GM12878 (cell line): ENCODE results near the gene GPRIN2. TPM values are rescaled to one million over a fixed set of nuclear protein-coding genes. Genes with fewer than 3 reads are reported as not detected.
"Not testable (repeated sequence)": the region's sequence is repeated elsewhere in the genome, so short reads cannot be mapped to it uniquely, and the experiment has no call there.

Source experiments
- ATAC-seq: fragments of 200-7000 bp; cut with Tn5 transposase; 3 replicates; pipeline ENCODE4 v1.9.1; 2020; ENCODE audit warnings: mild to moderate bottlenecking, moderate library complexity
- BruUV-seq: library from RNA; stranded (reverse); fragments of 400-500 nt; replicated peaks from 2 replicates; lab custom pipeline; 2021; lab: Mats Ljungman, UMichigan
- CTCF ChIA-PET: fragments of 300-600 bp; sonication (Branson Sonifier 250); formaldehyde crosslinking; extraction: SDS; loops from one replicate; lab custom pipeline; 2021; ENCODE audit warnings: inconsistent platforms; lab: Yijun Ruan, JAX
- POLR2A ChIA-PET: fragments of 350-600 bp; formaldehyde crosslinking; extraction: SDS; loops from one replicate; lab custom pipeline; 2021; ENCODE audit warnings: inconsistent platforms; lab: Charles Lee
- RAD21 ChIA-PET: fragments of 300-600 bp; sonication (Branson Sonifier 250); formaldehyde crosslinking; loops from one replicate; lab custom pipeline; 2023; ENCODE audit warnings: antibody characterized with exemption; ENCODE audit not compliant: unreplicated experiment; lab: Charles Lee
- SMC1A ChIA-PET: fragments of 300-600 bp; sonication (Branson Sonifier 250); formaldehyde crosslinking; loops from one replicate; lab custom pipeline; 2023; ENCODE audit not compliant: unreplicated experiment, uncharacterized antibody; lab: Charles Lee
- DNase-seq: peaks from one replicate; pipeline ENCODE4 v3.0.0-alpha.2; 2011; ENCODE audit warnings: low read depth, low spot score
- FAIRE-seq: peaks from 3 replicates; lab custom pipeline; 2011; peaks lifted over from hg19 to GRCh38; lab: Jason Lieb, UNC
- H2AFZ ChIP-seq: 2 replicates; pipeline ENCODE4 v1.6.0; 2011; ENCODE audit warnings: low read depth, low read length, control low read depth; ENCODE audit not compliant: control insufficient read depth
- H3K27ac ChIP-seq: 2 replicates; pipeline ENCODE4 v1.5.1; 2011; ENCODE audit warnings: control low read depth; ENCODE audit not compliant: control insufficient read depth, insufficient read depth
- H3K27me3 ChIP-seq, 2 experiments: replicated peaks in 1 of 2; 2 replicates each; pipeline versions ENCODE4 v1.6.0 to v1.6.1; 2011; ENCODE audit warnings: low read length in 1 of 2; ENCODE audit not compliant: control insufficient read depth in 2 of 2, insufficient read depth in 2 of 2
- H3K36me3 ChIP-seq, 2 experiments: 2 replicates each; pipeline ENCODE4 v1.5.1; 2011; ENCODE audit warnings: low read length in 1 of 2; ENCODE audit not compliant: control insufficient read depth in 2 of 2, insufficient read depth in 2 of 2
- H3K4me1 ChIP-seq: 2 replicates; pipeline ENCODE4 v1.6.1; 2011; ENCODE audit warnings: mild to moderate bottlenecking, low read length, moderate library complexity, mixed read lengths; ENCODE audit not compliant: control insufficient read depth, insufficient read depth
- H3K4me2 ChIP-seq: 2 replicates; pipeline ENCODE4 v1.6.0; 2011; ENCODE audit warnings: control low read depth; ENCODE audit not compliant: control insufficient read depth, insufficient read depth
- H3K4me3 ChIP-seq: fragments of 200-600 bp; sonication (generic); 2 replicates; pipeline ENCODE4 v1.5.1; 2016
- H3K79me2 ChIP-seq: 2 replicates; pipeline ENCODE4 v1.6.0; 2011; ENCODE audit warnings: low read length; ENCODE audit not compliant: control insufficient read depth, insufficient read depth
- H3K9ac ChIP-seq: 2 replicates; pipeline ENCODE4 v1.8.0; 2011; ENCODE audit warnings: low read length, control low read depth, mixed read lengths; ENCODE audit not compliant: control insufficient read depth, insufficient read depth
- H3K9me3 ChIP-seq: replicated peaks from 3 replicates; pipeline ENCODE4 v1.5.1; 2011; ENCODE audit warnings: mild to moderate bottlenecking, low read length; ENCODE audit not compliant: control insufficient read depth, insufficient read depth
- H4K20me1 ChIP-seq: 2 replicates; pipeline ENCODE4 v1.6.0; 2011; ENCODE audit not compliant: control insufficient read depth, insufficient read depth
- BCL3 ChIP-seq: IDR thresholded peaks from 2 replicates; pipeline ENCODE4 v1.6.1; 2011; ENCODE audit warnings: borderline replicate concordance, low read depth, mild to moderate bottlenecking, moderate library complexity, low read length; ENCODE audit not compliant: insufficient read depth, poor library complexity, severe bottlenecking
- CBX3 ChIP-seq: fragments of 200-600 bp; sonication (generic); IDR thresholded peaks from 2 replicates; pipeline ENCODE4 v1.6.1; 2016; ENCODE audit warnings: low read depth, borderline replicate concordance
- EED ChIP-seq: sonication (generic); IDR thresholded peaks from 2 replicates; pipeline ENCODE4 v1.6.1; 2016; ENCODE audit warnings: antibody characterized with exemption, low read depth
- EP300 ChIP-seq, 2 experiments: fragments of 150-350 bp in 1 of 2; IDR thresholded peaks; 2 replicates each; pipeline ENCODE4 v1.6.1; 2011 to 2012; ENCODE audit warnings: low read depth in 2 of 2, low read length in 2 of 2, borderline replicate concordance in 1 of 2, improper control_type of control experiment in 1 of 2, inconsistent platforms in 1 of 2; ENCODE audit not compliant: control insufficient read depth in 1 of 2
- EZH2 ChIP-seq: IDR thresholded peaks from 2 replicates; pipeline ENCODE4 v1.6.1; 2012; ENCODE audit warnings: low read depth, mild to moderate bottlenecking, control low read depth, inconsistent platforms, low read length, borderline replicate concordance; ENCODE audit not compliant: control insufficient read depth
- MYC ChIP-seq: IDR thresholded peaks from 2 replicates; pipeline ENCODE4 v1.6.1; 2011; ENCODE audit warnings: mild to moderate bottlenecking, low read length, moderate library complexity, inconsistent platforms; ENCODE audit not compliant: insufficient read depth, insufficient replicate concordance, insufficient read length, severe bottlenecking
- PKNOX1 ChIP-seq: fragments of 450-650 bp; IDR thresholded peaks from 2 replicates; pipeline ENCODE4 v1.6.1; 2016; ENCODE audit warnings: mild to moderate bottlenecking
- ZNF217 ChIP-seq: fragments of 450-650 bp; IDR thresholded peaks from 2 replicates; pipeline ENCODE4 v1.6.1; 2017; ENCODE audit warnings: antibody characterized with exemption, mild to moderate bottlenecking
- WGBS: methylation state at CpG from one replicate; pipeline ENCODE4 v1.1.6; 2016; ENCODE audit warnings: low lambda C conversion rate; ENCODE audit not compliant: insufficient replicate concordance, insufficient coverage; ENCODE audit errors: missing lambda C conversion rate; 5-methylcytosine and 5-hydroxymethylcytosine counted together
- in situ Hi-C: fragments of 300-500 bp; cut with MboI; formaldehyde crosslinking; loops from 9 replicates; pipeline ENCODE4 v1.14.3; 2018; ENCODE audit warnings: mixed read lengths
- intact Hi-C: fragments of 100-400 bp; cut with micrococcal nuclease; formaldehyde crosslinking; loops from one replicate; pipeline ENCODE4 v1.14.2; 2022; ENCODE audit not compliant: unreplicated experiment
- polyA plus RNA-seq, 11 experiments: library from polyadenylated mRNA; depleted of rRNA in 4 of 11; unstranded in 6 of 11; stranded (reverse) in 5 of 11; fragments of >200 nt; fragmentation: Nextera tagmentation in 4 of 11; fragmentation: Illumina TruSeq in 1 of 11; extraction: Ambion mirVana in 4 of 11; extraction: Trizol in 1 of 11; gene quantifications; 1 replicate in 1 of 11; 2 replicates in 10 of 11; pipeline versions ENCODE4 v1.2.1 to v1.2.3, GENCODE V29; 2011 to 2016; ENCODE audit warnings: inconsistent platforms in 2 of 11, missing spikeins in 2 of 11, low read depth in 1 of 11
- total RNA-seq, 4 experiments: library from RNA; depleted of rRNA in 3 of 4; stranded (reverse); fragments of >200 nt in 3 of 4; fragmentation: Illumina TruSeq in 1 of 4; extraction: Trizol in 1 of 4; gene quantifications; 2 replicates each; pipeline versions ENCODE4 v1.2.1 to v1.2.3, GENCODE V29; 2013 to 2021
- TF ChIP-seq, protein P1 (sequence below): fragments of 450-650 bp; IDR thresholded peaks from 2 replicates; pipeline ENCODE4 v1.6.1; 2017; ENCODE audit warnings: mild to moderate bottlenecking

GPRIN2 gene
- total and polyA plus RNA-seq, 10 of the 15 experiments (the other 5 are each of a cell fraction or from before 2014, with no cell fraction given), result 0.13 TPM; not detected in 9

DNA sequence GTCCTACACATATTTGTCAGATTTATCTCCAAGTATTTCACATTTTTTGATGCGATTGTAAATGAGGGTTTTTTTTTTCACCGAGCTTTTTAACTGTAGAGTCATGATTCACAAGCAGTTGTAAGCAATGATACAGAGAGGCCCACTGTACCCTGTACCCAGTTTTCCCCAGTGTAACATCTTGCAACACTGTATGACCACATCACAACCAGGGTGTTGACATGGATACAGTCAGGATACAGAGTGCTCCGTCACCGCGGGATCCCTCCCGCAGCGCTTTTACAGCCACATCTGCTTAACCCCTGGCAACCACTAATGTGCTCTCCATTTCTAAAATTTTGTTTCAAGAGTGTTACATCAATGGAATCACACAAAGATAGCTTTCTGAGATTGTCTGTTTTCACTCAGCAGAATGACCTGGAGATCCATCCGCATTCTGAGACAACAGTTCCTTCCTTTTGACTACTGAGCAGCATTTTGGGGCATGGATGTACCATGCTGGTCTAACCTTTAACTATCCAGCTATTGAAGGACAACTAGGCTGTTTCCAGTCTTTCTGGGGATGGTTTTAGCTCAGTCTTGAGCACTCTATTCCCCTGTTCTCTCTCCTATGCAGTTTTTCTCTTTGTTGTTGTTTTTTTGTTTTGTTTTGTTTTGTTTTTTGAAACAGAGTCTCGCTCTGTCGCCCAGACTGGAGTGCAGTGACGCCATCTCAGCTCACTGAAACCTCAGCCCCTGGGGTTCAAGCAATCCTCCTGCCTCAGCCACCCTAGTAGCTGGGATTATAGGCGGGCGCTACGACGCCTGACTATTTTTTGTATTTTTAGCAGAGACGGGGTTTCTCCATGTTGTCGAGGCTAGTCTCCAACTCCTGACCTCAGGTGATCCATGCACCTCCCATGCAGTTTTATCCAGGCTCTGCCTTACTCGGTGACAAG, 25.9 kb downstream of the GPRIN2 start (continued):
- no peak for TF ChIP-seq MYC
- no peak for TF ChIP-seq BCL3
- TF ChIP-seq EZH2, result no peak
- TF ChIP-seq PKNOX1, result no peak
- TF ChIP-seq, protein P1, sequence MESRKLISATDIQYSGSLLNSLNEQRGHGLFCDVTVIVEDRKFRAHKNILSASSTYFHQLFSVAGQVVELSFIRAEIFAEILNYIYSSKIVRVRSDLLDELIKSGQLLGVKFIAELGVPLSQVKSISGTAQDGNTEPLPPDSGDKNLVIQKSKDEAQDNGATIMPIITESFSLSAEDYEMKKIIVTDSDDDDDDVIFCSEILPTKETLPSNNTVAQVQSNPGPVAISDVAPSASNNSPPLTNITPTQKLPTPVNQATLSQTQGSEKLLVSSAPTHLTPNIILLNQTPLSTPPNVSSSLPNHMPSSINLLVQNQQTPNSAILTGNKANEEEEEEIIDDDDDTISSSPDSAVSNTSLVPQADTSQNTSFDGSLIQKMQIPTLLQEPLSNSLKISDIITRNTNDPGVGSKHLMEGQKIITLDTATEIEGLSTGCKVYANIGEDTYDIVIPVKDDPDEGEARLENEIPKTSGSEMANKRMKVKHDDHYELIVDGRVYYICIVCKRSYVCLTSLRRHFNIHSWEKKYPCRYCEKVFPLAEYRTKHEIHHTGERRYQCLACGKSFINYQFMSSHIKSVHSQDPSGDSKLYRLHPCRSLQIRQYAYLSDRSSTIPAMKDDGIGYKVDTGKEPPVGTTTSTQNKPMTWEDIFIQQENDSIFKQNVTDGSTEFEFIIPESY, result no peak
- no peak for TF ChIP-seq ZNF217
- no peak for TF ChIP-seq EP300 (IDR thresholded peaks at IDR 0.05; ENCODE audit: borderline replicate concordance in 1 of 2, control insufficient read depth in 1 of 2, low read depth in 2 of 2, low read length in 2 of 2)
- no peak for TF ChIP-seq EED
- TF ChIP-seq CBX3, result no peak

DNA sequence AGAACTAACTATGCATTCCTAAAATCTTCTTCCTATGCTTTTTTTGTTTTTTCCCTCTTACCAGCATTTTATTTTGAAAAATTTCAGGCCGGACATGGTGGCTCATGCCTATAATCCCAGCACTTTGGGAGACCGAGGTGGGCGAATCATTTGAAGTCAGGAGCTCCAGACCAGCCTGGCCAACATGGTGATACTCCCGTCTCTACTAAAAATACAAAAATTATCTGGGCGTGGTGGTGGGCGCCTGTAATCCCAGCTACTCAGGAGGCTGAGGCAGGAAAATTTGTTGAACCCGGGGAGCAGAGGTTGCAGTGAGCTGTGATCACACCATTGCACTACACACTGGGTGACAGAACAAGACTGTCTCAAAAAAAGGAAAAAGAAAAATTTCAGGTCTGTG, 26.7 kb downstream of the GPRIN2 start:
- RAD21 ChIA-PET, BruUV-seq, H3K27me3 ChIP-seq, H3K27ac ChIP-seq, FAIRE-seq, H2AFZ ChIP-seq, H3K36me3 ChIP-seq, H3K79me2 ChIP-seq, H3K9me3 ChIP-seq, H4K20me1 ChIP-seq, H3K4me2 ChIP-seq, H3K4me3 ChIP-seq, POLR2A ChIA-PET, H3K9ac ChIP-seq, ATAC-seq, DNase-seq, SMC1A ChIA-PET, in situ Hi-C loops, H3K4me1 ChIP-seq, CTCF ChIA-PET: not testable (repeated sequence)
- intact Hi-C loops, result loop anchor here (10.0 kb wide), 1 partner anchor 305 kb away; no protein-coding TSS in a partner anchor
- WGBS, result 41% methylated on average over 7 of the region's 7 CpGs
